HG03159 (cell line): ENCODE measurements around the gene LRRC1.
A peak's percentile ranks its signal among the peaks of the same experiment; 100 is the strongest.

Experiments
- ATAC-seq: cut with Tn5 transposase; IDR thresholded peaks from one replicate; pipeline ENCODE4 v1.9.1; 2021; ENCODE audit warnings: mild to moderate bottlenecking, moderate library complexity; ENCODE audit not compliant: unreplicated experiment

The LRRC1 gene

DNA sequence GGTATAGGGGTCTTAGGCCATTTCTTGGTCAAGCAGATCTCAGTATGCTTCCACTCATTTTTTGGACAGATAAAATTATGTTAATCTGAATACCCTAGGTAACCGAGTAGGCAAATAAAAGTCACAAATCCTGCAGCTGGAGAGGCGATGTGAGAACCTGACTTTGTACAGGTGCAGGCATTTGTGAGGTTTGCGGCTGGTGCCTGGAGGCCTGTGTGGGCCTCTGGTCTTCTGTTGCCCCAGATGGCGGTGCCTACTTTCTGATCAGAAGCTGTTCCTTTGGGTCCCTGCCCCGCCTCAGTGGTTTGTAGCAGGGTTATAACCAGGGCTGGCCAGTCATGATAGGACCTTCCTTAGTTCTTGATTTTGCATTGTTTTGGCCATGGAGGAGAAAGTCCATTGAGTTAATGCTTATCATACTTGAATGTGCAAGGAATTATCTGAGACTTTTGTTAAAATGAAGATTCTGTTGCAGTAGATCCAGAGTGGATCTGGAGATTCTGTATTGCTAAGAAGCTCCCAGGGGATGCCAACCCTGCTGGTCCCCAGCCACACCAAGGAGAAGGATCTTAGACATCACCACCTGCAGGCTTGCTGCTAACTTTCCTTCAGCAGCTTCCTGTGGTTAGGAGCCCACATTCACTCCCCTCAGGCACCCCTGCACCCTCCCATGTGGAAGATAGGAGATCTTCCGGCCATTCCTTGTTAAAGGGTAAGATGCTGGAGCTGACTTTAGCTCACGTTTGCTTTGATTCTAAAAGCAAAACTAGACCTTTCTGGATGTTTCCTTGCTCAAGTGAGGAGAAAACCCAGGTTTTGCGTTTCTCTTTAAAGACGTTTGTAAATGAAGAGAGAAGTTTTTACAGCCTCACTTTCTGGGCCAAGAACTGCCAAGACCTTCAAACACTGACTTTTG is 50.7 kb downstream of the LRRC1 start:
- ATAC-seq, result no peak

DNA sequence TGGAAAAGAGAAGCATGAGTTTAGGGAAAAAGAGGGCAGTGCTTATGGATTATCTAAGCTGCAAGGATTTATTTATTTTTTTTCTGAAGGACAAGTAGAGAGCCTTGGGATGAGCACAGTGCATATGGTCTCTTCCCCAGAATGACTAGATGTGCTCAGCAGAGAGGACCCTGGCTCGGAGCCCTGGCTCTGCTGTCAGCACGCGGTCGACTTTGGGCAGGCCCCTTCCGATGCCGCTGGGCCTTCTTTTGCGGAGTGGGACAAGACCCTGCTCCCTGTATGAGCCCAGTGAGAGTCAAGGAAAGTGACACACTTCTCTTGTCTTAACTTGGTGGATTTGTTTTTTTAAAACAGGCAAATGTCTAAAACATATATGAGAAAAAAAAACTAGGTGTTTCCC is 51.4 kb downstream of the LRRC1 start:
- no peak for ATAC-seq

DNA sequence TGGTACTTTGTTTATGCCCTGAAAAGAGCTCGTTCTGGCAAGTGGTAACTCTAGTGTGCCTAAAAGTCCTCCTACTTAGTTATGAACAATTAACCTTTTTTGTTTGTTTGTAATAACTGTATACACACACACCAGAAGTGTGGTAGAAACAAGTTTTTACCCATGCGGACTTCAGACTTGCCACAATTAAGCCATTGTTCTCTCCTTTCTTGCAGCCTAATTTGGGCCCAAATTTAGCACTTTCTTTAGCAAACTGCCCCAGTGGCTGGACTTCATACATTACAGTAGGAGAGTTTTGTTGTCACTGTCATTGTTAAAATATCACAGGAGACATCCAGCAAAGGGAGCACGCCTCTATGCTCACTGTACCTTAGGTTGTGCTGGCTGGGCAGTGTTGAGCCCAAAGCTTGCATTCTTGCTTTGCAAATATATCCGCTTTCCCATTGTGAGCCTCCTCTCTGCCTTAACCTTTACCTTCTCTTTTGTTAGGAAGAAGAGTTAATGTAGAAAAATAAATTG is 53.0 kb downstream of the LRRC1 start:
- ATAC-seq, result no peak

DNA sequence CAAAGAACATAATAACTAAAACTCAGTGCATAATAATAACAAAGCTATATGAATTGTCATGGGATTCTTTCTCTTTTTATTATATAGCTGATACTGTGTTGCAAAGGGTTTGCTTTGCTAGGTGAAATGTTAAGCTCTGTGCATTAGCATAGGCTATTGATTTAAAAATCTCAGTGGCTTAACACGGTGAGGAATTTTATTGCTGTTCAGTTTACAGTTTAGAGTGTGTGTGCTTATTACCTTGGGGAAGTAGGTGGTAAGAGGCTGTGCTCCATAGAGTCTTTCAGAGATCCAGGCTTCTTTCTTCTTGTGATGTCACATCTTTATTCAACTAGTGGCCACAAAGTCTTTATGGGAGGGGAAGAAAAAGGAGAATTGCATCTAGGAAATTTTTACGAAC is 55.7 kb downstream of the LRRC1 start:
- no peak for ATAC-seq

DNA sequence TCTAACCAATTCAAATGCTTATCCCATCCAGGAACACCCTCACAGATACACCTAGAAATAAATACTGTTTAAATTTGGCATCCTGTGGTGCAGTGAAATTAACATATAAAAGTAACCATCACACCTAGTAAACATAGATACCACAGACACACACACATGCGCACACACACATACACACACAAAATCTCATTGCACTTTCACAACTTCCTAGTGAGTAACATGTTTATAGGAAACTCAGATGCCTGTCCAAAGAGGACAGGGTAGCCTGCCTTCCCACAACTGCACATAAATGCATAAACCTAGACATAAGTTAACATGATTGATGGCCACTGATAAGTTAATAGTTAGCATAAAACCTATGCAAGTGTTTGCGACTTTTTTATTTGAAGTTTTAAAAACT is 56.8 kb downstream of the LRRC1 start:
- no peak for ATAC-seq

DNA sequence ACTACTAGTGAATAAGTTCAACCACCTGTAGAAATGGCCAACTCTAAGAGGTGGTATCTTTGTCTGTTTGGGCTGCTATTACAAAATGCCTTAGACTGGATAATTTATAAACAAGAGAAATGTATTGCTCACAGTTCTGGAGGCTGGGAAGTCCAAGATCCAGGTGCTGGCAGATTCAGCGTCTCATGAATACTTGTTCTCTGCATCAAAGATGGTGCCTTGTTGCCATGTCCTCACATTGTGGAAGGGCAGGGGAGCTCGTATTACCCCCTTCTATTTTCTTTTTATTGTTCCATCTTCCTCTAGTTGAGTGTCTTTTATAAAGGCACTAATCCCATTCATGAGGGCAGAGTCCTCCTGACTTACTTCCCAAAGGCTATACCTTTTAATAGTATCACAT is 58.0 kb downstream of the LRRC1 start:
- no peak for ATAC-seq

DNA sequence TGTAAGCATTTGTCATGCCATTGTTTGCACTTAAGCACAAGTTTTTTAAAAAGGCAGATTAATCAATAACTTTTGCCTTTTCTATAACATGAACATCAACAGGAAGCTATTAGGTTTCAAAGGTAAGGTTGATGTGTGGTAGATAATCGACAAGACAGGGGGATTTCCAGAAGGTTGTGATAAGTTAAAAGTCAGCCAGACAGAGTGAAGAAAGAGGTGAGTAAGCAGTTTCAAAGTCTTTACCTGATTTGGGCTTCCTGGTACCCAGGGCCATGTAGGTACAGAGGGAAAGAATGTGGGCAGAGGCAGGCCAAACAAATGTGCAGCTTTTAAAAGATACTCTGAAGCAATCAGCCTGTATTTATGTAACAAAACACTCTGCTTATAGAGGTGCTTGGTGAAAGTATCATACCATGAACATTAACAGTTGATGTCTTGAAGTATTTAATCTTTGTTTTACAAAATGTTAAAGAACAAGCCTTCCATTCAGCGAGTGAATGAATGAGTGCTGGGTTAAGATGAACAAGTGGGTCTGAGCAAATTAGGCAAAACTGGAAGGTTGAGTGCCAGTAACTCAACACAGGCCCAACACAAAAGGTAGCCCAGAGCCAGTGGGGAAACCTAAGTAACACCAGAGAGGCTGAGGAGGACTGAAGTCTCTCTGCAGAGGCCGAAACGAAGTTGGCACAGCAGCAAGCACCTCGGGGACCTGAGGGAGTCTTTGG is 60.2 kb downstream of the LRRC1 start:
- peak; percentile 98 for ATAC-seq

DNA sequence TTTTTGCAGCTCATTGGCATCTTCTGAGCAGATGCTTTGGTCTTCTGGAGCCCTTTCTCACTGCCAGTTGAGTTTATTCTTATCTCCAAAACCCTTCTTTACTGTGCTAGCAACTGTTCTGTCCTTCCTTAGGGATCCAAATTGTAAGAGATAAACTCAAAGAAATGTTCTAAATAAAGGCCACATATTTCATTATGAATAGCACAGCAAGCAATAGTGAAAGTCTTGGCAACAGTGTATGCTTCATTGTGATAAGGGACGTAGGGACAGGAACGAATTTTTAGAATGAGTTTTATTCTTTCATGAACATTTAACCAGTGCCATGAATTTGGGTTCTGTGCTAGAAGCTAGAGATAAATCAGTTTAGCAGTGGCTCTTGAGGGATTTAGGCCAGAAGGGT is 61.1 kb downstream of the LRRC1 start:
- ATAC-seq, result no peak

DNA sequence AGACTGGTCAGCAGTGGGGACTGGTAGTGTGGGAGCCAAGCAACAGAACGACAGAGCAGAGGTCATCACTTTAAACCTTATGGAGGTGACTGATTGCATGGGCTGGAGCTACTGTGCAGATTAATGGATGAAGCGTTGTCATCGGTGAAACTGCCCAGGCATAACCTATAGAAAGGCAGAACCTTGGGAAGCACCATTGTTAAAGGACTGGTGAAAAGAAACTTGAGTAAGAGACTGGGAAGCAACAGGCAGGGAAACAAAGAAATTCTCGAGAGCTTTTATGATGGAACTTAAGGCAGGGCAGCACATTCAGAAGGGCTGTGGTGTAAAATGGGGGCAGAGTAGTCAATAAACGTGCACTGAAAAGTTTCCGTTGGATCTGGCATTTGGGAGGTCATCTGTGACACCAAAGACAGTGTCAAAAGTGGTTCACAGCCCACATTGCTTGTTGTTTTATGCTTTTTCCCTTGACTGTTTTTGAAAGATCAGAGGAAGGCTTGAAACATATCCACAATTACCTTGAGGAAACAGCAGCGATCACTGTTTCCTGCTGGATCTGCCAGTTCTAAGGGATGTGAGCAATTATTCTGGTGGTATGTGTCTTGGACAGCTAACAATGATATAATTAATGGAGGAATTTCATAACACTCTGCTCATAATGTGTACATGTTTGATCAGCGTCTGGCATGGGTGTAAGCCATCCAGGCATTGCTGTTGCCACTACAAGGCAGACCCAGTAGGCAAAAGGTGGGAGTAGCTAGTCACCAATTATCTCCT is 62.7 kb downstream of the LRRC1 start:
- ATAC-seq, result no peak

DNA sequence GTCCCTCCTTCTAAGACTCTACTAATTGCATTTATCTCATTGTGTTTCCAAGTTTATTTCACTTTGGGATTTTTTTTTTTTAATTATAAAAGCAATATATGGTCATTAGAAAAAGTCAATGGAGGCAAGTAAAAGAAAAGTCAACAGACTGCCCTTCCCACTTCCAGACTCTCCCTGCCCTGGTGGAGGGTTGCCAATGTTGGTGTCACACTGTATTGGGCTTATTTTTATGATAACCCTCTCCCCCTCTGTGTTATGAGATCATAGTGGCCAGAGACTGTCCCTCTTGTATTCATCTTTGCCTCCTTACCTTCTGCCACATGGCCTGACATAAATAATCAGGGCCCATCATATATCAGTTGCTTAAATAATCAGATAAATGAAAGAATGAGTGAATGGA is 63.4 kb downstream of the LRRC1 start:
- no peak for ATAC-seq

DNA sequence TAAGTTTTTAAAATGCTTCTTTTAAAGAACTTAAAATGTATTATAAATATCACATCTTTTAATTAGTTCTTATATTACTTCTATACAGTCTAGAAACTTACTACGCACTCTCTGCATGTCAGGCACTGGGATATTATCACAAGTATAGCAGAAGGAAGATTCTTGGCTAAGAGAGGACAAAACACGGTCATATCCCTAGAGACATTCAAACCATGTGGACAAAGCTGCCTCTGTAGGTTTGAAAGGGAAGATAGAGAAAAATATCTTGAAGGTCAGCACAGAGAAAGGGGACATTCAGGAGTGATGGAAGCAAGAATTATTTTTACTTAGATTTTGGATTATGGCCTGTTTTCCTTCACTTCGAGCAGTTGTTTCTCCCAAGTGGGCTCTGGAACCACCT is 64.1 kb downstream of the LRRC1 start:
- no peak for ATAC-seq

DNA sequence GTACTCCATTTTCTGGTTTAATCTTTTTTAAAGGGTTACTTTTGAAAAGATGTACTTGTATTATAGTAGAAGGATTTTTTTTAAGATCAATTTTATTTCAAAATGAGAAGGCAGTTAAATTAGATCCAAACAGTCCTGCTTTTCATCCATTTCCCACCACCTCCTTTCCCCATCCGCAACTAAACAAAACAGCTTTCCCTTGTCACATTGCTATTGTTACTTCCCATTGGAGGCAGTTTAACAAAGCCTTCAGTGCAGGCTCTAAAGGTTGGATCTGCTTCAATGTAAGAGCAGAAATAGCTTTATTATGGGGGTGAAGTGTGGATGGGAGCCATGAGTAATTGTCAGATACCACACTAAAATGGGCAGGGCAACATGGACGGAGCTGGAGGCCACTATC is 65.7 kb downstream of the LRRC1 start:
- no peak for ATAC-seq

DNA sequence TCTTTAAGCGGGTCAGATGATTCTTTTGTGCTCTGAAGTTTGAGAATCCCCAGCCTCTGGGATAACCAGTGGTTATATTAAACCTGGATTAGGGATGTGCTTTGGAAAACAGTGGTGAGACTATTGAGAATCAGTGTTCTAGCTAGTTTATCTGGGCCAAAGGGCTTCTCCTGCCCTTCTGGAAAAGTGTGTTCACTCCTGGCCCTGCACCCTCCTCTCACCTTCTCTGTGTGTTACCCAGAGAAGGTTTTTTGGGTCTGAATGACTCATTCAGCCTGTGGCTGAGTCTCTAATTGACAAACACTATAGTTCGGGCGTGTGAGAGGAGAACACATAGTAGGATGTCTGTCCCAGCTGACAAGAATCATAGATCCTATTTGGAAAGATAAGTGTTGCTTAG is 66.7 kb downstream of the LRRC1 start:
- no peak for ATAC-seq

DNA sequence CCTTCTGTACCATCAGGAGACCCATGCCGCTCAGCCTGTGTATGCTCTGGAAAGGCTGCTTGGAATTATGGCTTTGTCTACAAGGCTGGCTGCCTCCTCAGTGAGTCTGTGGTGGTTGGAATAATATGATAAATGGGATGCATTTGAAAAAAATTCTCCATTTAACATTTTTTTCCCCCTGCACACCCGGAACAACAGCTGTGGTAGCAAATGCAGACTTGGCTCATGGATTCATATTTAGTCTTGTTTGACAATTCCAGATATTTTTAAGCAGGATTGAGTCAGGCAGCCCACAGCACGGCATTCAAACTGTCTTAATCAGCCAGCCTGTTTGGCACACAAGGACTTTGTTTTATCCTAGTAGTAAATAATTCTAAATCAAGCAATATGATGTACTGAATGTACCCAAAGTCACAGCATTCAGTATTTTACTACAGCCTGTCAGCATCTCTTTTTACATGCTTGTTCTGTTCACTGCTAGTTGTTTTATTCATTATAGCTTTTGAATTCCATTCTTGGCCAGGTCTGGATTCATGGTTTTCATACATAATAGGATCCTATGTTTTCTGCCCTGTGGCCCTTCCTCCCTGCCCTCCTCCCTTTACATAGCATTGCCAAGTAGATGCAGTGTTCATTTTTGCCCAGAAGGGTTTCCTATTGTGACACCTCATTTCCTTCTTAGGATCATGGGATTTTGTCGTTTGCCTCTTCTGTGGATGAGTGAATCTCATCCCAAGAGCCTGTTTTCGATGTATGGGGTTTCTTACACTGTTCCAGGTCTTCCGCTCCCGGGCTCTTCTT is 68.1 kb downstream of the LRRC1 start:
- no peak for ATAC-seq

DNA sequence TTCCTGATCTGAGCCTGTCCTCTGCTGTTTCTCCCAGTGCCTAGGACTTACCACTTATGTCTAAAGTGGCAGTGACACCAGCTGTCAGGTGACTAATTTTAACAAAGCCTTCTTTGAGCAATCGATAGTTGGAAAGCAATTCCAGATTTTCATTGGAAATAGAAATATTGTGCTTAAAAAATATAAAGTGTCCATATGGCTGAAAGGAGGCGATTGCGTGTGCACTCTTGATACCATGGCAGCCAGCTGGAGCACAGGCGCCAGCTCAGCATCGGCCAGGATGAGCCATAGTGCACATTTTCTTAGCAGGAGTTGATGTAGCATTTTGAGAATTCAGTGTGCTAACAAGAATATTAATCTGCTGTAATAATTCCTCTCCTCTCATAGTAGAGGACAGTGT is 70.0 kb downstream of the LRRC1 start:
- no peak for ATAC-seq

DNA sequence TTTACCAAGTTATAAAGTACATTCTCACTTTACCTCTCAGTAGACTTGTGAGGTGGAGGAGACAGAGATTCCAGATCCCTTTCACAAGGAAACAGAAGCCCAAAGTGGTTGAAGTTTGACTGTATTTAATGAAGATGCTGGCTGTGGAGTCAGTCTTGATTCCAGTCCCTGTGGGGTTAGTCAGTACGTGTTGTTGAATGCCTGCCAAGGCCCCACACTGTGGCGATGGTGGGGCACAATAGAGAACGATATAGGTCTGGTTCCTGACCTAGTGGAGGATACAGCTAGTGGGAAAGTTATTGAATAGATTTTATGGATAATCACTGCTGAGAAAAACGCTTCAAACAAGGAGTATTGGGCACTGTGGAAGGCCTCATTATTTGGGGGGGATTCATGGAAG is 71.4 kb downstream of the LRRC1 start:
- ATAC-seq, result no peak

DNA sequence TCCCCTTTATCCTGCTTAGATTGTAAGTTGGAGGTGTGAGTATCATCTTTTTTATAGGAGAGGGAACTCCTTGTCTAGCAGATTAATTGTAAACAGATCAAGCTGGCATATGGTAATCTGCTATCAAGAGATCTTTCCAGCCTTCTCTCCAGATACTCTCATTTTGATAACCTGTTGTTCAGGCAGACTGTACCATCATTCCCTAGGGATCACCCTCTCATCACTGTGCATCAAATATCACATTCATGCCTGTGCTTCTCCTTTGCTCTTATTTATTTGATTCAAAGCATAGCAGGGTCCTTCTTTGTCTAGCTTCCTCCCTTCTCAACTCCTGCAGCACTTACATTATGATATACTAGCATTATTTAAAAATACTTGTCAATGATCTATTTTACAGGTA is 73.8 kb downstream of the LRRC1 start:
- no peak for ATAC-seq

DNA sequence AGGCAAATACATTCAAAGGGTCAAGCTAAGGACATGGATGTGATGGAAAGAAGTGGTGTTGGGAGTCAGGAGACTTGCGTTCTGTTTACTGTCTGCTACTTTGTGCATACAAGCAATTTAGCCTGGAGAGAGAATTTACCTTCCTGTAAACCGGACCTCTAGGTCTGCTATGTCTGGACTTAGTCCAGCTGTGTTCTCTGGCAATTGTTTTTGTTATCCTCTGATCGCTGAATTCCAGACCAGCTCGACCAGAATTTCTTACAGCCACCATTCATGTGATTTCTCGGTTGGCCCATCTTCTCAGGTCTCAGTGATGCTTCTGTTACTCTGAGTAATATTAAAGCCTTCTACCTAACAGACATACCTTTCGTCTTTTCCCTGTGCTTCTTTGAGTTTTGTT is 75.2 kb downstream of the LRRC1 start:
- ATAC-seq, result no peak

DNA sequence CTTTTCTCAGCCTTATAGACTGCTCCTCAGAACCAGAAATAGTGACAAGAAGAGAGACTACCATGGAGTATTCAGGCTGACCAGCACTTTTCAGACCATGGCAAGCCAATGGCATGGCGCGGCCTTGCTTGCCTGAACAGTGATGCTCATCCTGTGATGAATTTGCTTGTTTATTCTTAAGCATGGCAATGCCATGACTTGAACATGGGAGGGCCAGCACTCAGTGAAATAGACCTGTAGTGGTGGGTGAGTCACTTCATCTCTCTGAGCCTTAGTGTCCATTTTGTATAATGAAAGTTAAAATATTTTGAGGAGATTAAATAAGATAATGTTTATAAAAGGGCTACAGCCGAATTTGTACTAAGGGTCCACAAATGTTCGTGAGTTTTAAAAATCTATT is 79.1 kb downstream of the LRRC1 start:
- ATAC-seq, result no peak

DNA sequence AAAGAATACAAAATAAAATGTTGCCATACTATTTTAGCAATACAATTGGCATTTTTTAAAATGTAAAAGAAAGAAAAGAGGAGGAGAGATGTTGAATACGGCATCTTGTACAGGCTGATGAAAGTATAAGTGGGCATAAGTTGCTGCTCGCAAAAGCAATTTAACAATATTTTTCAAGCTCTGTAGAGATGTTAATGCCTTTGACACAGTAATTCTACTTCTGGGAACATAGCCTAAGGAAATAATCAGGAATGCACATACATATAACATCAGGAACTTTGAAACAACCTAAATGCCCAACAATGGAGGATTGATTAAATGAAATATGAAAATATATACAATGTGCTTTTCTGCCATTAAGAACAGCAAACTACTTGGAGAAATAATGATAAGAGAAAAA is 80.2 kb downstream of the LRRC1 start:
- no peak for ATAC-seq

DNA sequence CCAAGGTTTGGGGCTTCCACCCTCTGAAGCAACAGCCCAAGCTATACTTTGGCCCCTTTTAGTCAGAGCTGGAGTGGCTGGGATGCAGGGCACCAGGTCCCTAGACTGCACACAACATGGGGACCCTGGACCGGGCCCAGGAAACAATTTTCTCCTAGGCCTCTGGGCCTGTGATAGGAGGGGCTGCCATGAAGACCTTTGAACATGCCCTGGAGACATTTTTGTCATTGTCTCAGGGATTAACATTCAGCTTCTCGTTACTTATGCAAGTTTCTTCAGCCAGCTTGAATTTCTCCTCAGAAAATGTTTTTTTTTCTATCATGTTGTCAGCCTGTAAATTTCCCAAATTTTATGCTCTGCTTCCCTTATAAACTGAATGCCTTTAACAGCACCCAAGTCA is 82.3 kb downstream of the LRRC1 start:
- ATAC-seq, result no peak
